ENCODE measurements around the gene ATP13A1. TPM values are rescaled to one million over a fixed set of nuclear protein-coding genes. Genes with fewer than 3 reads are reported as not detected.
A peak's percentile ranks its signal among the peaks of the same experiment; 100 is the strongest.

The ATP13A1 gene
- total RNA-seq, 1 donor from 2014 or later, result 74.8 TPM

DNA sequence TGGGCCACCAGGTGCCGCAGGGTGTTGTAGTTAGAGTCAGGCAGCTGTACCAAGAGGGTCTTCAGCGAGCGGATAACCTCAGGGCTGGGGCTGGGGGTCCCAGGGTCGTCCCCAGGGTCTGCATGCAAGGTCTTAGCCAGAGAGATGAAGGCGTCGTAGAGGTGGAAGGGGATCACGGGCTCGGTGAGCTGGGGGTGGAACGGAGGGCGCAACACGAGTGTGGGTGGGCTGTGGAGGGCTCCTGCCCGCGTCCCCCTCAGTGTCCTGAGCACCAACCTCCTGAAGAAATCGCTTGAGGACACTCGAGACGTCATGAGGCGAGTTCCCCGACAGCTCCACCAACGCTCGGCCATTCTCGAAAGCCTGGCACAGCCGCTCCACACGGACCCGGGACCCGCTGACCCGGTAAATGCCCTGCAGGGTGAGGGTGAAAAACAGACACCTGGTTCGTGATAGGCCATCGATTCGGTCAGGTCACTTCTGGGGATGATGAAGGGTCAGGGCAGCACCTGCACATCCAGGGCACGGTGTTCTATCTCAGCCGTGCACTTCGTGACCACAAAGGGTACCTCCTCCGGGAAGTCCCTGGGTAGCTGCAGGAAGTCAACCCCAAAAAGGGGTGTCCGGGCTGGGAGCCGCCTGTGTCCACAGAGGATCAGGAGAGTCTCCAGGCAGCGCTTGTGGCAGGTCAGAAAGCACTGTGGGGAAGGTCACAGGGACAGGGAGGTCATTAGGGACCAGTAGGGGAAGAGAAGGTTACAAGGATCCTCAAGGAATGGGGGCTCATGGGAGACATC, 28.8 kb downstream of the ATP13A1 start:
- Mint-ChIP-seq H3K36me3 (ENCODE audit: low read depth) (peaks cover 69% of the 10 kb centered on the region), H3K4me1 (ENCODE audit: low read depth) (peaks cover 6% of the 10 kb centered on the region), H3K4me3 (ENCODE audit: low read depth) (no peak overlapping the region), H3K9me3 (no peaks in the 10 kb centered on the region), H3K27me3 (ENCODE audit: low read depth) (no peaks in the 10 kb centered on the region), H3K27ac (no peak overlapping the region)
- intact Hi-C loops (cut with micrococcal nuclease), result no loop called here
- no peak for DNase-seq (ENCODE audit: low spot score)

DNA sequence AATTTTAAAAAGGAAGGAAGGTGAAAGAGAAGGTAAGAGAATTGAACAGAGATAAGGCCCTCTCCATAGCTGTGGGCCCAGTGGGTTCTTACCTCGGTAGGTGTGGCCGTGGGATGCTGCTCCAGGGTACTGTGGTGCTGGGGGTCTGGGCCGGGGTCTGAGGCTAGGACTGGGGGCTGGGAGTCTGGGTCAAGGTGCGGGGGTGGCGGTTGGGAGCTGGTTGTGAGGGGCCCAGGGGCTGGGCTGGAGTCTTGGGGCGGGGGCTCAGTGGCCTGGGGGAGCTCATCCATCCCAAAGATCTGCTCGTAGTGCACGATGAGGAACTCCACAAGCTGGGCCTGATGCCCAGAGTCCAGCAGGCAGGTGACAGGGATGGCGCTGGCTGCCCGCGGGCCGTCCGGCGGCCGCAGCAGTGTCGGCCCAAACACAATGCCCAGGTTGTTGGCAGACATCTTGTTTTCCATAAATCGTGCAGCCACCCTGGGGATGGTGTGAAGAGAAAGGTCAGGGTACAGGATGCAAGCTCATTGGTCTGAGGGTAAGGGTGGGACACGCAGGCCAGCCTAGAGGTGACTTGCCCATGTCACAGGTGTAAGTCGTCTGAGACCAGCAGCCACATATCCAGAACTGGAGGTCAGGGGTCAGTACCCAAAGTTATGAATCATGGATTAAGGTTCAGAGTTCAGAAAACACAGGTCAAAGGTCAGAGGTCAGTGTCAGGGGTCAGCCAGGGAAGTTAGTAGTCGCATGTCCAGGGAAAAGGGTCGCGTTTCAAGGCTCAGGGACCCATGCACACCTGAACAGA, 29.6 kb downstream of the ATP13A1 start:
- no peak for DNase-seq (ENCODE audit: low spot score)
- no peaks in the 10 kb centered on the region for H3K9me3 Mint-ChIP-seq
- no peak overlapping the region for H3K4me3 Mint-ChIP-seq (ENCODE audit: low read depth)
- peaks cover 6% of the 10 kb centered on the region for H3K4me1 Mint-ChIP-seq (ENCODE audit: low read depth)
- H3K27ac Mint-ChIP-seq, result no peak overlapping the region
- intact Hi-C loops (cut with micrococcal nuclease), result no loop called here
- H3K36me3 Mint-ChIP-seq (ENCODE audit: low read depth), result peaks cover 70% of the 10 kb centered on the region
- no peaks in the 10 kb centered on the region for H3K27me3 Mint-ChIP-seq (ENCODE audit: low read depth)

DNA sequence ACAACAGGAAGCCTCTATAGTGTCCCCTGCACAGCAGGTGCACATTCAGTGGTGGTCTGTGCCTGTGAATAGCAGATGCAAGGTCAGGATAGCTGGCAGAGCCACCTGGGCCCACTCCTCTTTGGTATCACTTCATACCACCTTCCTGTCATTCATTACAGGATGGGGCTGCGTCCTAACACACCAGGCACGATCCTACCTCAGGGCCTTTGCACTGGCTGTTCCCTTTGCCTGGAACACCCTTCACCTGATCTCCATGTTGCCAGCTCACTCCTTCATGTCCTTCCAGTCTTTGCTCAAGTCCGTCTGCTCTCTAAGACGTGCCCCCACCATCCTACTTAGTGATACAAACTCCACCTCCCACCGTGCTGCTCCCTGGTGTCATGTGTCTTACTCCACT, 30.8 kb downstream of the ATP13A1 start:
- peaks cover 67% of the 10 kb centered on the region for H3K36me3 Mint-ChIP-seq (ENCODE audit: low read depth)
- no peak for DNase-seq (ENCODE audit: low spot score)
- peaks cover 9% of the 10 kb centered on the region for H3K4me1 Mint-ChIP-seq (ENCODE audit: low read depth)
- no peaks in the 10 kb centered on the region for H3K9me3 Mint-ChIP-seq
- H3K27me3 Mint-ChIP-seq (ENCODE audit: low read depth), result no peaks in the 10 kb centered on the region
- H3K4me3 Mint-ChIP-seq (ENCODE audit: low read depth), result no peak overlapping the region
- intact Hi-C loops (cut with micrococcal nuclease), result no loop called here
- no peak overlapping the region for H3K27ac Mint-ChIP-seq

DNA sequence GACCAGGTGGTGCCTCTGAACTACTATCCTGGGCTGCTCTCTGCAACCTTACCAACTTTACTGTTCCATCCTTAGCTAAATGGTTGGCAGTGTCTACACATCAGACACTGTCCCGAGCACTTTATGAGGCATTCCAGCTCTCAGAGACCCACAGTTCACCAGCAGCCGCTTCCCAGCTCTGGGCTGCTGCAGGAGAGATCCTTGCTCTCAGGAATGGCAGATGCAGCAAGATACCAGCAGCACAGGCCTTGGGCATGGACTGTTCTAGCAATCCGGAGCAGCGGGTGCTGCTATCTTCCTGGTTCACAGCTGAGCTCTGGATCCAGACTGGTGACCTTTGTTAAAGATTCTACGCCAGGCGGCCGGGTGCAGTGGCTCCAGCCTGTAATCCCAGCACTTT, 32.1 kb downstream of the ATP13A1 start:
- Mint-ChIP-seq H3K36me3 (ENCODE audit: low read depth) (peaks cover 64% of the 10 kb centered on the region), H3K9me3 (no peaks in the 10 kb centered on the region), H3K27ac (no peak overlapping the region), H3K27me3 (ENCODE audit: low read depth) (no peaks in the 10 kb centered on the region), H3K4me1 (ENCODE audit: low read depth) (peaks cover 20% of the 10 kb centered on the region), H3K4me3 (ENCODE audit: low read depth) (no peak overlapping the region)
- DNase-seq (ENCODE audit: low spot score), result no peak
- intact Hi-C loops (cut with micrococcal nuclease), result no loop called here

DNA sequence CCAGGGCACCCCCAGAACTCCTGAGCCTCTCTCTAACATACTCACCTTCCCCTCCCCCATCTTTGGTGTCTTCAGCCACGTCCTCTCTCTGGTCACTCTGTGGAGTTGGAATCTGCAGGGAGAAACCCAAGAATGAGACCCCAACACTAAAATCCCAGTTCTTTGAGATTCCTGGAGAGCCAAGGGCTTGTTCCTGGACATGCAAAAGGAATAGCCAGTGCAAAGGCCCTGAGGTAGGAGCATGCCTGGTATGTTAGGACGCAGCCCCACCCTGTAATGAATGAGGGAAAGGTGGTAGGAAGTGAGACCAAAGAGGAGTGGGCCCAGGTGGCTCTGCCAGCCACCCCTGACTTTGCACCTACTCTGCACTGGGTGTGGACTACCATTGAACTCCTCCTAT, 33.0 kb downstream of the ATP13A1 start:
- Mint-ChIP-seq H3K9me3 (no peaks in the 10 kb centered on the region), H3K27me3 (ENCODE audit: low read depth) (no peaks in the 10 kb centered on the region), H3K27ac (peak overlapping the region; percentile 22), H3K4me3 (ENCODE audit: low read depth) (no peak overlapping the region), H3K36me3 (ENCODE audit: low read depth) (peaks cover 63% of the 10 kb centered on the region), H3K4me1 (ENCODE audit: low read depth) (peaks cover 22% of the 10 kb centered on the region)
- DNase-seq (ENCODE audit: low spot score), result no peak
- intact Hi-C loops (cut with micrococcal nuclease), result no loop called here

DNA sequence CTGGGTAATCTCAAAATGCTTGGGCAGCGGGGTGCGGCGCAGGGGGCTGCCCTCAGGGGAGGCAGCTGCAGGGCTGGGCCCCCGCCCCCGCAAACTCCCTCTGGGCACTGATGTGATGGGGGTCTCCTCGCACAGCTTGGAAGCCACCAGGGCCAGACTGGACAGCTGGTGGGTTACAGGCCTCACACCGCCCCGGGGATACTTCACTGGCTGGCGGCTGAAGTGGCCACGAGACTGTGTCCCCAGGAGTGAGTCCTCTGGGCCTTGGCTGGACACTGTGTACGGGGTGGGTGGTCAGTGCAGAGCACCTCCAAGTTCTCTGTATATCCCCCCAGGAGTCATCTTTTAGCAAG, 33.4 kb downstream of the ATP13A1 start:
- Mint-ChIP-seq H3K36me3 (ENCODE audit: low read depth) (peaks cover 59% of the 10 kb centered on the region), H3K4me1 (ENCODE audit: low read depth) (peaks cover 21% of the 10 kb centered on the region), H3K27me3 (ENCODE audit: low read depth) (no peaks in the 10 kb centered on the region)

DNA sequence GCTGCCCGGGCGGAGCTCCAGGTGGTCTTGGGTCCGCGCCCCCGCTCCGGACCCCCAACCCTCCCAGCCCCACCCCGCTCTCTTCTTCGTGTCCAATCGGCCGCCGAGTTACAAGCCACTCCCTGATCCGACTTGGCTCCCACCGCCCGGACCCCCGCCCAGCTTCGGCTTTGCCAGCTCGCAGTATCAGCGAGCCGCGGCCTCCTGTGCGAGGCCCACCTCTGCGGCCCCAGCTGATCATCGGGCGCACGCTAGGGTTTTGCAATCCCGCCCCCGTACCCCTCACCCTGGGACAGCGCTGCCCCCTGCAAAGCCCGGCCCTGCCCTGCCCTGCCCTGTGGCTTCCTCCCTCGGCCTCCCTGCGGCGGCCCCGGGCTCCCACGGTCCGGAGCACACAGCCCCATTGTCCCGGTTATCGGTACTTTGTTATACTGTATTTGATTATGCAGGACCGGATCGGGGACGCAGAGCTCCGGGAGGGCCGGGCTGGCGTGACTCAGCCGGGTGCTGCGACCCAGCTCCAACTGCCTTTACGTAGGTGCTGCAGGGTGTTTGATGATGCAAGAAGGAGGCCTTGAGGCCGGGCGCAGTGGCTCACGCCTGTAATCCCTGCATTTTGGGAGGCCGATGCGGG, 34.9 kb downstream of the ATP13A1 start:
- Mint-ChIP-seq H3K36me3 (ENCODE audit: low read depth) (peaks cover 56% of the 10 kb centered on the region), H3K4me3 (ENCODE audit: low read depth) (peak overlapping the region; percentile 68), H3K27me3 (ENCODE audit: low read depth) (no peaks in the 10 kb centered on the region), H3K9me3 (no peaks in the 10 kb centered on the region), H3K4me1 (ENCODE audit: low read depth) (peaks cover 19% of the 10 kb centered on the region), H3K27ac (peak overlapping the region; percentile 60)
- intact Hi-C loops (cut with micrococcal nuclease), result loop anchor here (5.0 kb wide), 1 partner anchor 41 kb away; no protein-coding TSS in a partner anchor
- DNase-seq (ENCODE audit: low spot score), result no peak

More for the DNA sequence above, 33.4 kb downstream of the ATP13A1 start:
- intact Hi-C loops (cut with micrococcal nuclease), result no loop called here
- Mint-ChIP-seq H3K4me3 (ENCODE audit: low read depth) (no peak overlapping the region), H3K9me3 (no peaks in the 10 kb centered on the region), H3K27ac (no peak overlapping the region)
- no peak for DNase-seq (ENCODE audit: low spot score)

DNA sequence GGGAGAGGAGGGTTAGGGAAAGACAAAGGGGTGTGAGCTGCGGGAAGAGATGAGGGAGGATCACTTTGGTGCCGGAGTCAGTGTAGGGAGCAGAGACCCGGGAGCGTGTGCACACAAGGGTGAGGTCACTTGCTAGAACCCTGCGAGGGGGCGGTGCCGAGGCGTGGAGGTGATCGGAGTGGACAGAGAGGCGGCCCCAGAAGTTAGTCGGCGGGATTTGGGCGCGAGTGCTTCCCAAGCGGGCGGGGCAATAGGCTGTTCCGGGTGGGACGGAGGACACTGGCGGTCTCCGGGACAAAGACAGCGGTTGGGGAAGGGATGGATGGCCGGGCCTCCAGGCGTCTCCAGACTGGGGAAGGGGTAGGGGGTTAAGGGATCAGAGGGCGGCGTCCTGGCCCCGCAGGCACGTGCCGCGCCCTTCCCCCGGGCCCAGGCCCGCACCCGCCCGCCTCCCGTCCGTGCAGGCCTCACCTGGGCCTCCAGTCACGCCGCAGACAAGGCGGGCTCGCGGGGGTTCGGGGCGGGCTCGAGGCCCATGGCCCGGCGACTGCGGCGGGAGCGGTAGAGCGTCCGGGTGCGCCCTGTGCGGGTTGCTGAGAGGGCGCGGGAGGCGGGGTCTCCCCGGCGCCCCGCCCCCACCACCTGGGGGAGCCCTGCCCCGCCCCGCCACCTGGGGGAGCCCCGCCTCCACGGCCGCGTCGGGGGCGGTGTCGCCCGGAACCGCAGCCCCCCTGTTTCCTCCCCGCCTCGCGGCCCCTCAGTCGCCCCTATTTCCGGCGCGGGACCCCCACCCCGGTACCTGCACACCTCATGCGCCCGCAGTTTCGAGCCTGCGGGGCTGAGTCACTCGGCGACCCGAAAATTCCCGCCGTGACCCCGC, 35.6 kb downstream of the ATP13A1 start, which contains the start of gene LPAR2:
TSS of gene LPAR2 (minus strand) at position 600 of the 880 bp plus-strand sequence. CDS start 945 bp downstream, outside the sequence.
- peak; percentile 56 for DNase-seq (ENCODE audit: low spot score)
- Mint-ChIP-seq H3K36me3 (ENCODE audit: low read depth) (peaks cover 52% of the 10 kb centered on the region), H3K4me1 (ENCODE audit: low read depth) (peaks cover 18% of the 10 kb centered on the region), H3K4me3 (ENCODE audit: low read depth) (peak within 1 kb of the TSS; percentile 92), H3K9me3 (no peaks in the 10 kb centered on the region), H3K27ac (peak within 1 kb of the TSS; percentile 87), H3K27me3 (ENCODE audit: low read depth) (no peaks in the 10 kb centered on the region)
- intact Hi-C loops (cut with micrococcal nuclease), result loop anchor here (2.0 to 5.0 kb wide), 2 partner anchors 15 to 41 kb away; partner anchors contain the start of gene GMIP

DNA sequence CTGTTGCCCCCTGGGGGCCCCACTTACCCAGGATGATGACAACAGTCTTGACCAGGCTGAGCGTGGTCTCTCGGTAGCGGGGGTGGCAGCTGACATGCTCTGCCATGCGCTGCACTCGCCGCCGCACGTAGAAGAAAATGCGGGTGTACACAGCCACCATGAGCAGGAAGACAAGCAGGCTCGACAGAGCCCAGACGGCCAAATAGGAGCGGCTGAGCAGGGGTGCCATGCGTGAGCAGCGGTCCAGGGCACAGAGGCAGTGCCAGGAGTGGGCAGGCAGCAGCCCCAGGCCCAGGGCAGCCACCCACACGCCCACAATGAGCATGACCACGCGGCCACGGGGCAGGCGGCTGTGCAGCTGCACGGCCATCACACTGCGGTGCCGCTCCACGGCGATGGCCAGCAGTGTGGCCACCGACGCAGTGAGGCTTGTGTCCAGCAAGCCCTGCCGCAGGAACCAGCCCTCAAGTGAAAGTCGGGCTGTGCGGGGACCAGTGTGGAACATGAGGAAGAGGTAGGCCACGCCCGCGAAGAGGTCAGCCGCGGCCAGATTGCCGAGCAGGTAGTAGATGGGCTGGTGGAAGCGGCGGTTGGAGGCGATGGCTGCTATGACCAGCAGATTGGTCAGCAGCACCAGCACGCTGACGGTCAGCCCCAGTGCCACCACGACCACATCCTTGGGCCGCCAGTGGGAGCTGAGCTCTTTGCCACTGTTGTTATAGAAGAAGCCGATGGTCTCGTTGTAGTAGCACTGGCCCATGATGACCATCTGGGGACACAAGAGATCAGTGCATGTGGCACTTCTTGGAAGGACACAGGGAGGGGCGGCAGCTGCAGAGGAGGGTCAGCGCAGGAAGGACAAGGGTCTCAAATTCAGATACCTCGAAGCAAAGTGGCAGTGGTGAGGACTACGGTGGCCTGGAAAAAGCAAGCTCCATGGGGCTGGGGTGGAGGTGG, 36.7 kb downstream of the ATP13A1 start:
- intact Hi-C loops (cut with micrococcal nuclease), result loop anchor here (2.0 to 5.0 kb wide), 2 partner anchors 16 to 39 kb away; partner anchors contain the start of gene GMIP
- no peak overlapping the region for H3K27ac Mint-ChIP-seq
- peaks cover 17% of the 10 kb centered on the region for H3K4me1 Mint-ChIP-seq (ENCODE audit: low read depth)
- H3K36me3 Mint-ChIP-seq (ENCODE audit: low read depth), result peaks cover 52% of the 10 kb centered on the region
- H3K27me3 Mint-ChIP-seq (ENCODE audit: low read depth), result no peaks in the 10 kb centered on the region
- H3K9me3 Mint-ChIP-seq, result no peaks in the 10 kb centered on the region
- no peak for DNase-seq (ENCODE audit: low spot score)
- peak overlapping the region; percentile 92 for H3K4me3 Mint-ChIP-seq (ENCODE audit: low read depth)

DNA sequence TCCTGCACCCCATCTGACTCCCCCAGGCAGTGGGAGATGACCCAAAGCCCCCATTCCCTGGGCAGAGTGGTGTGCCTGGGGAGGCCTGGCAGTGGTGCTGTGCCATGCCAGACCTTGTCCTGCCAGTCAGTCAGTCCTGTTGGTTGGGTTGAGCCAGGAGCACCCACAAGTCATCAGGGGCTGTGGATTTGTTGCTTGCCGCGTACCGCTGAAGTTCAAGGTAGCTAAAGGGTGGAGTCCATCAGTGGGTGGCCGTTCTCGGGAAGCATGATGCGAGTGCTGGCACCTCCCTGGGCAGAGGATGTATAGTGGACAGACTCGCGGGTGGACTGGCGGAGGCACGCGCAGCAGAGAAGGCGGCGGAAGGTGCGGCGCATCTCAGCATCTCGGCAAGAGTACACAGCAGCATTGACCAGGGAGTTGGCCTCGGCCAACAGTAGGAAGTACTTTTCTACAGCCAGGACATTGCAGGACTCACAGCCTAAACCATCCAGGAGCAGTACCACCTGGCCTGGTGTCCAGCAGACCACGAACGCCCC, 39.4 kb downstream of the ATP13A1 start:
- Mint-ChIP-seq H3K27me3 (ENCODE audit: low read depth) (no peaks in the 10 kb centered on the region), H3K9me3 (no peaks in the 10 kb centered on the region), H3K36me3 (ENCODE audit: low read depth) (peaks cover 35% of the 10 kb centered on the region), H3K4me1 (ENCODE audit: low read depth) (peaks cover 20% of the 10 kb centered on the region), H3K4me3 (ENCODE audit: low read depth) (no peak overlapping the region), H3K27ac (no peak overlapping the region)
- DNase-seq (ENCODE audit: low spot score), result no peak
- intact Hi-C loops (cut with micrococcal nuclease), result no loop called here

DNA sequence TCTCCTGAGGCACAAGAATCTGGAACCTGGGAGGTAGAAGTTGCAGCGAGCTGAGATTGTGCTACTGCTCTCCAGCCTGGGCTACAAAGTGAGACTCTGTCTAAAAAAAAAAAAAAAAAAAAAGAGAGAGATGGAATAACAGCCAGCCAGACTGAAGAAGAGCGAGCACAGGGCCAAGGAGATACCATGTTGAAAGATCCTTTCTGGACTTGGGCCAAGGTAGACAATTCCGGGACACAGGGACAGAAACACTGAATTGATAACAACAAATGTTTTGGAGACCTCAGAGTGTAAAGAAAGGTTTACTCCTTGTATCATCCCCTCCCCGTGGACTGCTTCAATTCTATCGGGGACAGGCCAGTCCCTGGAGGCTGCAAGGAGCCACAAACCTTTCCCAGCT, 40.1 kb downstream of the ATP13A1 start:
- intact Hi-C loops (cut with micrococcal nuclease), result no loop called here
- H3K4me3 Mint-ChIP-seq (ENCODE audit: low read depth), result no peak overlapping the region
- H3K4me1 Mint-ChIP-seq (ENCODE audit: low read depth), result peaks cover 23% of the 10 kb centered on the region
- no peak overlapping the region for H3K27ac Mint-ChIP-seq
- no peaks in the 10 kb centered on the region for H3K27me3 Mint-ChIP-seq (ENCODE audit: low read depth)
- DNase-seq (ENCODE audit: low spot score), result no peak
- H3K9me3 Mint-ChIP-seq, result no peaks in the 10 kb centered on the region
- peaks cover 32% of the 10 kb centered on the region for H3K36me3 Mint-ChIP-seq (ENCODE audit: low read depth)

Data from activated T-helper 2 cell treated with anti-CD3 and anti-CD28 coated beads, Interferon-gamma antibody, Interleukin-2, Interleukin-4, amounts not matched to agents 10 μg/mL and 5 μg/mL and 100 μg/mL, durations not matched to agents 14 hours and 24 hours and 36 hours (primary cell).